Measurements from ENCODE around the gene RETREG3. TPM values are rescaled to one million over a fixed set of nuclear protein-coding genes. Genes with fewer than 3 reads are reported as not detected.

The RETREG3 gene
- total and polyA plus RNA-seq, 2 of the 13 experiments (the other 11 are each of a cell fraction or from before 2014, with no cell fraction given) = 47.0 to 55.8 TPM

- TF ChIP-seq FOXC1 (CRISPR knock-in tag; IDR thresholded peaks at IDR 0.05; ENCODE audit: borderline replicate concordance) (no peak), ZBTB44 (CRISPR knock-in tag; IDR thresholded peaks at IDR 0.05) (no peak), GATAD1 (CRISPR knock-in tag; IDR thresholded peaks at IDR 0.05) (no peak), ZNF142 (CRISPR knock-in tag; IDR thresholded peaks at IDR 0.05) (no peak), SIX1 (CRISPR knock-in tag; IDR thresholded peaks at IDR 0.05; ENCODE audit: borderline replicate concordance) (no peak), ZBTB42 (CRISPR knock-in tag; IDR thresholded peaks at IDR 0.05) (no peak), BCL3 (CRISPR knock-in tag; IDR thresholded peaks at IDR 0.05) (no peak), TBX2 (CRISPR knock-in tag; IDR thresholded peaks at IDR 0.05; ENCODE audit: borderline replicate concordance) (peak; percentile 45; the same call in 1 of the 2 replicates), ZNF317 (CRISPR knock-in tag; IDR thresholded peaks at IDR 0.05) (no peak), RBM22 (optimal IDR thresholded peaks at IDR 0.05; ENCODE audit: low read length) (no peak), KAT8 (CRISPR knock-in tag; IDR thresholded peaks at IDR 0.05) (peak; percentile 64; the same call in 1 of the 2 replicates), FOXO1 (CRISPR knock-in tag; IDR thresholded peaks at IDR 0.05) (no peak), MLXIP (CRISPR knock-in tag; IDR thresholded peaks at IDR 0.05; ENCODE audit: borderline replicate concordance) (no peak), ZNF567 (CRISPR knock-in tag; IDR thresholded peaks at IDR 0.05; ENCODE audit: borderline replicate concordance) (no peak), MIER3 (CRISPR knock-in tag; IDR thresholded peaks at IDR 0.05; ENCODE audit: borderline replicate concordance) (0 out of 2 replicates have a peak, but pooled peaks have one; percentile 38), MED1 (CRISPR knock-in tag; IDR thresholded peaks at IDR 0.05) (no peak; the same call in 1 of the 2 replicates), TRIM24 (CRISPR knock-in tag; IDR thresholded peaks at IDR 0.05) (no peak)
These were observed 9.4 kb upstream of the RETREG3 start (continued) for GRCh38 chr17:42618442-42619150.

Measured in HepG2 (cell line).